HCT116 (cell line): Measurements from ENCODE around the gene ARHGAP19. TPM values are rescaled to one million over a fixed set of nuclear protein-coding genes. Genes with fewer than 3 reads are reported as not detected.

Experiments used
- ATAC-seq: fragments of 200-7000 bp; cut with Tn5 transposase; 2 replicates; pipeline ENCODE4 v1.9.1; 2020; ENCODE audit warnings: mild to moderate bottlenecking, moderate library complexity
- BruUV-seq: library from RNA; stranded (reverse); fragments of 400-500 nt; replicated peaks from 2 replicates; lab custom pipeline; 2021; lab: Mats Ljungman, UMichigan
- CTCF ChIA-PET: fragments of 300-600 bp; sonication (Branson Sonifier 250); formaldehyde crosslinking; loops from one replicate; lab custom pipeline; 2021; ENCODE audit warnings: antibody characterized with exemption; lab: Charles Lee
- POLR2A ChIA-PET: fragments of 300-600, 350-600 bp; sonication (Branson Sonifier 250); formaldehyde crosslinking; loops from one replicate; lab custom pipeline; 2021; ENCODE audit warnings: antibody characterized with exemption; lab: Charles Lee
- RAD21 ChIA-PET, 2 experiments: fragments of 300-600 bp; sonication (Branson Sonifier 250); formaldehyde crosslinking; loops; one replicate each; lab custom pipeline; 2023; ENCODE audit warnings: low total read pairs in 2 of 2; ENCODE audit not compliant: uncharacterized antibody in 2 of 2, unreplicated experiment in 2 of 2, low non-redundant PET in 1 of 2; lab: Charles Lee
- DNase-seq: peaks from one replicate; pipeline ENCODE4 v3.0.0-alpha.2; 2010; ENCODE audit warnings: low read depth, low spot score
- H2AFZ ChIP-seq: fragments of 200-600 bp; shearing (Covaris generic), sonication (generic); 2 replicates; pipeline ENCODE4 v1.6.1; 2017; ENCODE audit warnings: low read depth, mixed run types, mixed read lengths, antibody characterized with exemption, low read length; ENCODE audit not compliant: poor library complexity, severe bottlenecking
- H3K27ac ChIP-seq: 2 replicates; pipeline ENCODE4 v1.5.1; 2012; ENCODE audit warnings: low read depth, low read length
- H3K27me3 ChIP-seq: fragments of 200-600 bp; sonication (generic); 2 replicates; pipeline ENCODE4 v1.6.1; 2016; ENCODE audit warnings: mixed run types, low read length, mixed read lengths; ENCODE audit not compliant: insufficient read depth
- H3K36me3 ChIP-seq, 2 experiments: fragments of 200-500 bp in 1 of 2; fragments of 200-600 bp in 1 of 2; sonication (Bioruptor generic) in 1 of 2; sonication (generic) in 1 of 2; 2 replicates each; pipeline versions ENCODE4 v1.5.1 to v1.6.1; 2014 to 2016; ENCODE audit warnings: low read length in 2 of 2, inconsistent platforms in 1 of 2, mixed read lengths in 1 of 2, mixed run types in 1 of 2; ENCODE audit not compliant: insufficient read depth in 2 of 2, control insufficient read depth in 1 of 2
- H3K4me1 ChIP-seq, 2 experiments: fragments of 200-600 bp in 1 of 2; sonication (generic) in 1 of 2; 2 replicates each; pipeline versions ENCODE4 v1.5.1 to v1.6.1; 2012 to 2017; ENCODE audit warnings: low read length in 2 of 2, inconsistent platforms in 1 of 2, mild to moderate bottlenecking in 1 of 2, mixed read lengths in 1 of 2, mixed run types in 1 of 2, moderate library complexity in 1 of 2; ENCODE audit not compliant: insufficient read depth in 2 of 2, control insufficient read depth in 1 of 2
- H3K4me2 ChIP-seq: fragments of 200-600 bp; sonication (generic); 2 replicates; pipeline ENCODE4 v1.6.1; 2017; ENCODE audit warnings: mixed run types, low read length, mixed read lengths
- H3K4me3 ChIP-seq, 2 experiments: fragments of 200-600 bp in 1 of 2; sonication (generic) in 1 of 2; replicated peaks in 1 of 2; 2 replicates each; pipeline ENCODE4 v1.5.1; 2011 to 2016; ENCODE audit warnings: low read length in 2 of 2, control low read depth in 1 of 2, low read depth in 1 of 2, mild to moderate bottlenecking in 1 of 2, mixed read lengths in 1 of 2, mixed run types in 1 of 2
- H3K79me2 ChIP-seq: fragments of 200-600 bp; sonication (generic); 2 replicates; pipeline ENCODE4 v1.6.1; 2017; ENCODE audit warnings: mild to moderate bottlenecking, mixed run types, low read length, moderate library complexity, mixed read lengths; ENCODE audit not compliant: insufficient read depth
- H3K9ac ChIP-seq: fragments of 200-600 bp; sonication (generic); 2 replicates; pipeline ENCODE4 v1.6.1; 2016; ENCODE audit warnings: low read length, mixed read lengths
- H3K9me2 ChIP-seq: fragments of 200-600 bp; sonication (generic), shearing (Covaris generic); 2 replicates; pipeline ENCODE4 v1.6.1; 2017; ENCODE audit warnings: mixed run types, mild to moderate bottlenecking, moderate library complexity; ENCODE audit not compliant: insufficient read depth
- H3K9me3 ChIP-seq, 2 experiments: fragments of 200-500 bp in 1 of 2; fragments of 200-600 bp in 1 of 2; sonication (Bioruptor generic) in 1 of 2; sonication (generic) in 1 of 2; 2 replicates each; pipeline ENCODE4 v1.6.1; 2014 to 2017; ENCODE audit warnings: low read length in 2 of 2, mixed read lengths in 2 of 2, inconsistent platforms in 1 of 2, low read depth in 1 of 2, mild to moderate bottlenecking in 1 of 2, mixed run types in 1 of 2, moderate library complexity in 1 of 2; ENCODE audit not compliant: control insufficient read depth in 1 of 2, insufficient read depth in 1 of 2
- H4K20me1 ChIP-seq: fragments of 200-600 bp; sonication (generic), shearing (Covaris generic); 2 replicates; pipeline ENCODE4 v1.6.1; 2017; ENCODE audit warnings: mixed run types, mild to moderate bottlenecking, moderate library complexity; ENCODE audit not compliant: insufficient read depth
- CBX3 ChIP-seq: IDR thresholded peaks from 2 replicates; pipeline ENCODE4 v1.6.1; 2012; ENCODE audit warnings: low read depth
- CTCF ChIP-seq, 3 experiments: fragments of 200-600 bp in 1 of 3; sonication (generic) in 1 of 3; IDR thresholded peaks in 2 of 3; conservative IDR thresholded peaks in 1 of 3; 2 replicates each; pipeline ENCODE4 v1.5.1; 2012 to 2017; ENCODE audit warnings: low read depth in 2 of 3, low read length in 2 of 3, antibody characterized with exemption in 1 of 3, borderline replicate concordance in 1 of 3, control low read depth in 1 of 3, mild to moderate bottlenecking in 1 of 3, mixed read lengths in 1 of 3, mixed run types in 1 of 3, moderate library complexity in 1 of 3; ENCODE audit not compliant: insufficient read depth in 1 of 3
- EGR1 ChIP-seq: IDR thresholded peaks from 2 replicates; pipeline ENCODE4 v1.6.1; 2012; ENCODE audit warnings: low read depth
- ELF1 ChIP-seq: IDR thresholded peaks from 2 replicates; pipeline ENCODE4 v1.6.1; 2012; ENCODE audit warnings: low read depth, borderline replicate concordance
- EZH2 ChIP-seq: fragments of 200-600 bp; sonication (generic); IDR thresholded peaks from 2 replicates; pipeline ENCODE4 v1.6.1; 2017; ENCODE audit warnings: antibody characterized with exemption, mixed run types
- EZH2phosphoT487 ChIP-seq: fragments of 200-600 bp; IDR thresholded peaks from 2 replicates; pipeline ENCODE4 v1.6.1; 2018; ENCODE audit warnings: antibody characterized with exemption, borderline replicate concordance
- FOSL1 ChIP-seq: IDR thresholded peaks from 2 replicates; pipeline ENCODE4 v1.6.1; 2012; ENCODE audit warnings: low read depth
- POLR2A ChIP-seq: IDR thresholded peaks from 2 replicates; pipeline ENCODE4 v1.7.0; 2011; ENCODE audit warnings: borderline replicate concordance; ENCODE audit not compliant: insufficient read depth, insufficient read length; ENCODE audit errors: extremely low read depth
- POLR2AphosphoS5 ChIP-seq: IDR thresholded peaks from 2 replicates; pipeline ENCODE4 v1.6.1; 2011; ENCODE audit warnings: mild to moderate bottlenecking, low read depth, low read length, moderate library complexity
- RAD21 ChIP-seq: IDR thresholded peaks from 2 replicates; pipeline ENCODE4 v1.6.1; 2012; ENCODE audit warnings: low read depth, mild to moderate bottlenecking
- SIN3A ChIP-seq: IDR thresholded peaks from 2 replicates; pipeline ENCODE4 v1.6.1; 2012; ENCODE audit warnings: low read depth
- SP1 ChIP-seq: IDR thresholded peaks from 2 replicates; pipeline ENCODE4 v1.6.1; 2012; ENCODE audit warnings: low read depth
- SRF ChIP-seq: IDR thresholded peaks from 2 replicates; pipeline ENCODE4 v1.6.1; 2012; ENCODE audit warnings: low read depth
- TCF7L2 ChIP-seq: IDR thresholded peaks from 2 replicates; pipeline ENCODE4 v1.7.0; 2011; ENCODE audit warnings: borderline replicate concordance, inconsistent platforms; ENCODE audit not compliant: insufficient read depth, insufficient read length; ENCODE audit errors: extremely low read depth
- YY1 ChIP-seq: IDR thresholded peaks from 2 replicates; pipeline ENCODE4 v1.6.1; 2011; ENCODE audit warnings: low read length, low read depth, moderate library complexity, mild to moderate bottlenecking; ENCODE audit not compliant: insufficient replicate concordance; ENCODE audit errors: extremely low read depth
- ZFX ChIP-seq: fragments of 450-650 bp; IDR thresholded peaks from 2 replicates; pipeline ENCODE4 v1.6.1; 2017
- ZNF274 ChIP-seq: fragments of 200-500 bp; sonication (Bioruptor generic); IDR thresholded peaks from 2 replicates; pipeline ENCODE4 v1.6.1; 2014; ENCODE audit warnings: mild to moderate bottlenecking, low read depth, low read length, inconsistent platforms
- intact Hi-C: fragments of 100-400 bp; cut with micrococcal nuclease; formaldehyde crosslinking; loops from 2 replicates; pipeline ENCODE4 v1.10.0; 2022
- total RNA-seq: library from RNA; stranded (reverse); gene quantifications from one replicate; pipeline ENCODE4 v1.2.1, GENCODE V29; 2021; ENCODE audit not compliant: unreplicated experiment
- TF ChIP-seq, protein P1 (sequence below): IDR thresholded peaks from 2 replicates; pipeline ENCODE4 v1.6.1; 2011; ENCODE audit warnings: mild to moderate bottlenecking, low read length, moderate library complexity; ENCODE audit not compliant: insufficient replicate concordance; ENCODE audit errors: extremely low read depth
- TF ChIP-seq, protein P2 (sequence below): IDR thresholded peaks from 2 replicates; pipeline ENCODE4 v1.6.1; 2012; ENCODE audit warnings: low read depth

ARHGAP19 gene
- total RNA-seq, 1 experiment from 2014 or later, result 36.8 TPM

DNA sequence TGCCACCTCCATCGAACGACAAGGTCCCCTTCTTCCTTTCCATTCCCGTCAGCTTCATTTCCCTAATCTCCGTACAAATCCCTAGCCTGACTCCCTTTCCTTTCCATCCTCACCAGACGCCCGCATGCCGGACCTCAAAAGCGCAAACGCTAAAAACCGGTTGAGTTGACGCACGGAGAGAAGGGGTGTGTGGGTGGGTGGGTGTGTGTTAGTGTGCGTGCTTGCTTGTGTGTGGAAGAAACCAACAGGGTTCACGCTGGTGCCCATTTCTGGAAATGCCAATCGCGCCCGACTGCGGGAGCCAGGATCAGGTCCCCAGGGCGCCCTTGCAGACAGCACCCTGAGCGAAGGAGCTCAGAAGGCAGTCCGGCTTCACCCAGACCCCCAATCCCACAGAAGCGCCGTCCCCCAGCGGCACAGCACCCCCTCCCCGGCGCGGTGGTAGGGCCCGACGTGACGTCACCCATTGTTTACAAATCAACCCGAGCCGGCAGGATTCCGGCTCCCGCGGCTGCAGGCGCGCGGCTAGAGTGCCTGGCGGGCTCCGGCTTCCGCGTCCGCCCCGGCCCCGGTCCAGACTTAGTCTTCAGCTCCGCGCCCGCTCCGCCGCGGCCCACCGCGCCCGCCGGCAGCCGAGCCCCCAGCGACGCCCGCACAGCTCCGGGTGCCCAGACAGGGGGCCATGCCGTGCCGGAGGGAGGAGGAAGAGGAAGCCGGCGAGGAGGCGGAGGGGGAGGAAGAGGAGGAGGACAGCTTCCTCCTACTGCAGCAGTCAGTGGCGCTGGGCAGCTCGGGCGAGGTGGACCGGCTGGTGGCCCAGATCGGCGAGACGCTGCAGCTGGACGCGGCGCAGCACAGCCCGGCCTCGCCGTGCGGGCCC is 26.6 kb upstream of the ARHGAP19 start, which contains the start of gene FRAT1:
FRAT1 (plus strand) TSS at position 500 of the 880 bp plus-strand sequence; CDS start at position 683, 183 bp downstream.
- intact Hi-C loops, result loop anchor here (2.0 kb wide), 1 partner anchor 26 kb away; the partner anchor contains the start of gene ARHGAP19
- no TSS peak for BruUV-seq
- TF ChIP-seq ELF1, result no peak
- TF ChIP-seq ZNF274, result no peak
- TF ChIP-seq RAD21, result no peak
- no peak for TF ChIP-seq EZH2phosphoT487
- TF ChIP-seq, protein P1, sequence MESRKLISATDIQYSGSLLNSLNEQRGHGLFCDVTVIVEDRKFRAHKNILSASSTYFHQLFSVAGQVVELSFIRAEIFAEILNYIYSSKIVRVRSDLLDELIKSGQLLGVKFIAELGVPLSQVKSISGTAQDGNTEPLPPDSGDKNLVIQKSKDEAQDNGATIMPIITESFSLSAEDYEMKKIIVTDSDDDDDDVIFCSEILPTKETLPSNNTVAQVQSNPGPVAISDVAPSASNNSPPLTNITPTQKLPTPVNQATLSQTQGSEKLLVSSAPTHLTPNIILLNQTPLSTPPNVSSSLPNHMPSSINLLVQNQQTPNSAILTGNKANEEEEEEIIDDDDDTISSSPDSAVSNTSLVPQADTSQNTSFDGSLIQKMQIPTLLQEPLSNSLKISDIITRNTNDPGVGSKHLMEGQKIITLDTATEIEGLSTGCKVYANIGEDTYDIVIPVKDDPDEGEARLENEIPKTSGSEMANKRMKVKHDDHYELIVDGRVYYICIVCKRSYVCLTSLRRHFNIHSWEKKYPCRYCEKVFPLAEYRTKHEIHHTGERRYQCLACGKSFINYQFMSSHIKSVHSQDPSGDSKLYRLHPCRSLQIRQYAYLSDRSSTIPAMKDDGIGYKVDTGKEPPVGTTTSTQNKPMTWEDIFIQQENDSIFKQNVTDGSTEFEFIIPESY, result no peak
- peak; percentile 61 for TF ChIP-seq SP1
- TF ChIP-seq SIN3A, result no peak
- no peak for TF ChIP-seq FOSL1
- peak; percentile 95 for TF ChIP-seq EGR1
- TF ChIP-seq ZFX, result no peak
- no peak for TF ChIP-seq YY1
- TF ChIP-seq POLR2A, result peak; percentile 52
- no peak for TF ChIP-seq TCF7L2
- no peak for TF ChIP-seq CTCF (IDR thresholded peaks at IDR 0.05 in 2 of 3, conservative IDR thresholded peaks at IDR 0.05 in 1 of 3; ENCODE audit: borderline replicate concordance in 1 of 3, insufficient read depth in 1 of 3, low read depth in 2 of 3, low read length in 2 of 3)
- TF ChIP-seq CBX3, result no peak
- no peak for TF ChIP-seq EZH2
- no peak; the same call in 1 of the 2 replicates for TF ChIP-seq SRF
- TF ChIP-seq, protein P2, sequence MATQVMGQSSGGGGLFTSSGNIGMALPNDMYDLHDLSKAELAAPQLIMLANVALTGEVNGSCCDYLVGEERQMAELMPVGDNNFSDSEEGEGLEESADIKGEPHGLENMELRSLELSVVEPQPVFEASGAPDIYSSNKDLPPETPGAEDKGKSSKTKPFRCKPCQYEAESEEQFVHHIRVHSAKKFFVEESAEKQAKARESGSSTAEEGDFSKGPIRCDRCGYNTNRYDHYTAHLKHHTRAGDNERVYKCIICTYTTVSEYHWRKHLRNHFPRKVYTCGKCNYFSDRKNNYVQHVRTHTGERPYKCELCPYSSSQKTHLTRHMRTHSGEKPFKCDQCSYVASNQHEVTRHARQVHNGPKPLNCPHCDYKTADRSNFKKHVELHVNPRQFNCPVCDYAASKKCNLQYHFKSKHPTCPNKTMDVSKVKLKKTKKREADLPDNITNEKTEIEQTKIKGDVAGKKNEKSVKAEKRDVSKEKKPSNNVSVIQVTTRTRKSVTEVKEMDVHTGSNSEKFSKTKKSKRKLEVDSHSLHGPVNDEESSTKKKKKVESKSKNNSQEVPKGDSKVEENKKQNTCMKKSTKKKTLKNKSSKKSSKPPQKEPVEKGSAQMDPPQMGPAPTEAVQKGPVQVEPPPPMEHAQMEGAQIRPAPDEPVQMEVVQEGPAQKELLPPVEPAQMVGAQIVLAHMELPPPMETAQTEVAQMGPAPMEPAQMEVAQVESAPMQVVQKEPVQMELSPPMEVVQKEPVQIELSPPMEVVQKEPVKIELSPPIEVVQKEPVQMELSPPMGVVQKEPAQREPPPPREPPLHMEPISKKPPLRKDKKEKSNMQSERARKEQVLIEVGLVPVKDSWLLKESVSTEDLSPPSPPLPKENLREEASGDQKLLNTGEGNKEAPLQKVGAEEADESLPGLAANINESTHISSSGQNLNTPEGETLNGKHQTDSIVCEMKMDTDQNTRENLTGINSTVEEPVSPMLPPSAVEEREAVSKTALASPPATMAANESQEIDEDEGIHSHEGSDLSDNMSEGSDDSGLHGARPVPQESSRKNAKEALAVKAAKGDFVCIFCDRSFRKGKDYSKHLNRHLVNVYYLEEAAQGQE, result no peak
- TF ChIP-seq POLR2AphosphoS5, result peak; percentile 75

More for the DNA sequence above, 26.6 kb upstream of the ARHGAP19 start, which contains the start of gene FRAT1:
- no peaks in the 10 kb centered on the region for H3K36me3 ChIP-seq
- POLR2A ChIA-PET, result interaction anchor here (1.0 kb wide), 1 partner anchor 9 kb away, joined by 3 read pairs; no protein-coding TSS in a partner anchor
- no peaks in the 10 kb centered on the region for H3K9me2 ChIP-seq
- peaks cover 0 to 8% of the 10 kb centered on the region in 2 experiments; a peak in 3 of 4 replicates for H3K4me1 ChIP-seq
- no peaks in the 10 kb centered on the region for H3K27me3 ChIP-seq
- H3K4me3 ChIP-seq, result peak within 1 kb of the TSS; percentile 49 to 64
- no peaks in the 10 kb centered on the region for H4K20me1 ChIP-seq
- no peaks in the 10 kb centered on the region for H3K79me2 ChIP-seq
- CTCF ChIA-PET, result no interaction called here
- H3K9ac ChIP-seq, result peak within 1 kb of the TSS; percentile 73
- no peaks in the 10 kb centered on the region for H3K9me3 ChIP-seq
- RAD21 ChIA-PET, result no interaction called here
- H2AFZ ChIP-seq, result peak within 1 kb of the TSS; percentile 86
- H3K4me2 ChIP-seq, result peak within 1 kb of the TSS; percentile 90
- ATAC-seq (peak; percentile 89), DNase-seq (peak; percentile 84)
- H3K27ac ChIP-seq, result peak within 1 kb of the TSS; percentile 85
